HepG2 (cell line): Measurements from ENCODE around the gene AFF4. TPM values are rescaled to one million over a fixed set of nuclear protein-coding genes. Genes with fewer than 3 reads are reported as not detected.
A peak's percentile ranks its signal among the peaks of the same experiment; 100 is the strongest.

Experiments
- ARHGAP35 ChIP-seq: sonication (generic); formaldehyde crosslinking; IDR thresholded peaks from 2 replicates; pipeline ENCODE4 v1.9.0; 2022; ENCODE audit warnings: mild to moderate bottlenecking, inconsistent platforms, moderate library complexity, missing genetic modification reagents, borderline replicate concordance
- BCL3 ChIP-seq: sonication (generic); formaldehyde crosslinking; IDR thresholded peaks from 2 replicates; pipeline ENCODE4 v1.5.1; 2020; ENCODE audit warnings: mild to moderate bottlenecking, missing genetic modification reagents, moderate library complexity
- CEBPB ChIP-seq: IDR thresholded peaks from 2 replicates; pipeline ENCODE4 v1.6.1; 2011; ENCODE audit warnings: low read depth, low read length, improper control_type of control experiment, borderline replicate concordance
- ELF1 ChIP-seq: sonication (generic); formaldehyde crosslinking; IDR thresholded peaks from 2 replicates; pipeline ENCODE4 v1.4.0; 2020; ENCODE audit warnings: missing genetic modification reagents
- HINFP ChIP-seq: sonication (generic); formaldehyde crosslinking; IDR thresholded peaks from 2 replicates; pipeline ENCODE4 v1.4.0; 2020; ENCODE audit warnings: low read depth, mild to moderate bottlenecking, missing genetic modification reagents
- MEIS1 ChIP-seq: sonication (generic); formaldehyde crosslinking; IDR thresholded peaks from 2 replicates; pipeline ENCODE4 v1.9.0; 2021; ENCODE audit warnings: mild to moderate bottlenecking, missing genetic modification reagents, moderate library complexity, borderline replicate concordance
- NAIF1 ChIP-seq: sonication (generic); formaldehyde crosslinking; IDR thresholded peaks from 2 replicates; pipeline ENCODE4 v1.5.0; 2020; ENCODE audit warnings: mild to moderate bottlenecking, missing genetic modification reagents, borderline replicate concordance
- POLR2G ChIP-seq: fragments of 200-400 bp; formaldehyde crosslinking; IDR thresholded peaks from 2 replicates; pipeline ENCODE4 v1.6.1; 2018; ENCODE audit warnings: mild to moderate bottlenecking, low read depth, low read length, moderate library complexity
- SIN3B ChIP-seq: fragments of 150-350 bp; IDR thresholded peaks from 2 replicates; pipeline ENCODE4 v1.6.1; 2014; ENCODE audit warnings: low read length
- SMYD3 ChIP-seq: sonication (generic); formaldehyde crosslinking; IDR thresholded peaks from 2 replicates; pipeline ENCODE4 v1.8.1; 2023; ENCODE audit warnings: mild to moderate bottlenecking, missing genetic modification reagents
- ZGPAT ChIP-seq: IDR thresholded peaks from 2 replicates; pipeline ENCODE4 v1.6.1; 2016; ENCODE audit warnings: mild to moderate bottlenecking
- ZKSCAN8 ChIP-seq: IDR thresholded peaks from 2 replicates; pipeline ENCODE4 v1.6.1; 2016; ENCODE audit warnings: borderline replicate concordance, missing genetic modification reagents, missing compliant biosample characterization
- ZNF12 ChIP-seq: sonication (generic); formaldehyde crosslinking; IDR thresholded peaks from 2 replicates; pipeline ENCODE4 v1.5.0; 2020; ENCODE audit warnings: missing genetic modification reagents
- ZNF24 ChIP-seq: fragments of 450-650 bp; IDR thresholded peaks from 2 replicates; pipeline ENCODE4 v1.6.1; 2017; ENCODE audit warnings: antibody characterized with exemption, mild to moderate bottlenecking
- ZNF296 ChIP-seq: sonication (generic); formaldehyde crosslinking; conservative IDR thresholded peaks from 2 replicates; pipeline ENCODE4 v1.5.0; 2020; ENCODE audit warnings: mild to moderate bottlenecking, missing genetic modification reagents
- ZNF598 ChIP-seq: sonication (generic); formaldehyde crosslinking; IDR thresholded peaks from 2 replicates; pipeline ENCODE4 v1.5.1; 2020; ENCODE audit warnings: mild to moderate bottlenecking, missing genetic modification reagents, borderline replicate concordance
- ZNF790 ChIP-seq: sonication (generic); formaldehyde crosslinking; IDR thresholded peaks from 2 replicates; pipeline ENCODE4 v1.8.0; 2022; ENCODE audit warnings: missing genetic modification reagents, mild to moderate bottlenecking, borderline replicate concordance
- ZSCAN21 ChIP-seq: sonication (generic); formaldehyde crosslinking; IDR thresholded peaks from 2 replicates; pipeline ENCODE4 v1.8.0; 2022; ENCODE audit warnings: mild to moderate bottlenecking, missing genetic modification reagents, moderate library complexity, borderline replicate concordance
- polyA plus RNA-seq, 8 experiments: library from polyadenylated mRNA; depleted of rRNA in 3 of 8; stranded (reverse) in 7 of 8; unstranded in 1 of 8; fragments of >200 nt; fragmentation: Illumina TruSeq in 4 of 8; extraction: Trizol in 4 of 8; gene quantifications; 2 replicates each; pipeline versions ENCODE4 v1.2.1 to v1.2.3, GENCODE V29; 2011 to 2016; ENCODE audit warnings: low read depth in 4 of 8, missing spikeins in 1 of 8, mixed read lengths in 1 of 8; ENCODE audit not compliant: insufficient read depth in 1 of 8
- total RNA-seq, 5 experiments: library from RNA; depleted of rRNA; stranded (reverse); fragments of >200 nt; fragmentation: Illumina TruSeq; extraction: Trizol; gene quantifications; 2 replicates each; pipeline ENCODE4 v1.2.3, GENCODE V29; 2016; ENCODE audit warnings: low read depth in 1 of 5
- TF ChIP-seq, protein P1 (sequence below): IDR thresholded peaks from 2 replicates; pipeline ENCODE4 v1.6.1; 2016
- TF ChIP-seq, protein P2 (sequence below): sonication (generic); formaldehyde crosslinking; IDR thresholded peaks from 2 replicates; pipeline ENCODE4 v1.5.1; 2020; ENCODE audit warnings: missing genetic modification reagents, mild to moderate bottlenecking, borderline replicate concordance

AFF4 gene
- total and polyA plus RNA-seq, 2 of the 13 experiments (the other 11 are each of a cell fraction or from before 2014, with no cell fraction given) = 22.1 to 25.5 TPM

DNA sequence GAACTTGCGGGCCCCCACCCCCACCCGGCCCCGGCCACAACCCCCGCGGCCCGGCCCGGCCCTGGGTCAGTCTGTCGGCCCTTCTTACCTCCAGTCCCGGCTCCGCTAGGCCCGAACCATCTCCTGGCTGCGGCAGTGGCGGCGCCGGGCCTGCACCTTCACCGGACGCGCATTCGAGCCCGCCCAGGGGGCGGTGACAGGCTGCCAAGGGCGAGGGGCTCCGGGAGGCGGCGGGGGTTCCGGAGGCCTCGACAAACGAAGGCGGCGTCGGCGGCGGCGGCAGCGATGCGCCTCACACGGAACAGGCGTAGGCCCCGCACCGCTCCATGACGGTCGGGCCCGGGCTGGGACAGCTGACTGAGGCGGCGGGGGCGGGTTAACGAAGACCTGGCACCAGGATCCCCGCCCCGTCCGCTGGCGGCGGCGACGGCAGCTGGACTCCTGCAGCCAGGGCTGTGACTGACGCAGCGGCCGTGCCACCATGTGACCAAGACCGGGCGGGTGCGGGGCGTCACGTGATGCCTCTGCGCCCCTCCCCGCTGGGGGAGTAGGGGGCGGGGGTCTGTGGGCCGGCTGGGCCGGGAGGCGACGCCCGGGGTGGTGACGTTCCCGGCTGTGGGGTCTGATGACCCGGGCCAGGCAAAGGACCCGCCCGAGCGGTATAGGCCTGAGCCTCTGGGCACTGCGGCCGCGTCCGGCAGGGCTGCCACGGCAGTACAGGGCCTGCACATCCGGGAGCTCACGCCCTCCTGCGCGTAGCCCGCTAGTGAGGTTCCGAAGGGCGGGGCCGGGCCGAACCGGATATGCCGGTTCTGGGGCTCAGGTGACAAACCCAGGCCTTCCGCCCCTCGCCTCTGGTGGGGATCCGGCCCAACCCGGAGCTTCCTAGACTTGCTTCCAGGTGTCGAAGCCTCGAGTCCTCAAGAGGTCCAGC lies at the start of gene AFF4 (continued):
- TF ChIP-seq NAIF1 (CRISPR knock-in tag) = no peak; the same call in 1 of the 2 replicates
- TF ChIP-seq, protein P1, sequence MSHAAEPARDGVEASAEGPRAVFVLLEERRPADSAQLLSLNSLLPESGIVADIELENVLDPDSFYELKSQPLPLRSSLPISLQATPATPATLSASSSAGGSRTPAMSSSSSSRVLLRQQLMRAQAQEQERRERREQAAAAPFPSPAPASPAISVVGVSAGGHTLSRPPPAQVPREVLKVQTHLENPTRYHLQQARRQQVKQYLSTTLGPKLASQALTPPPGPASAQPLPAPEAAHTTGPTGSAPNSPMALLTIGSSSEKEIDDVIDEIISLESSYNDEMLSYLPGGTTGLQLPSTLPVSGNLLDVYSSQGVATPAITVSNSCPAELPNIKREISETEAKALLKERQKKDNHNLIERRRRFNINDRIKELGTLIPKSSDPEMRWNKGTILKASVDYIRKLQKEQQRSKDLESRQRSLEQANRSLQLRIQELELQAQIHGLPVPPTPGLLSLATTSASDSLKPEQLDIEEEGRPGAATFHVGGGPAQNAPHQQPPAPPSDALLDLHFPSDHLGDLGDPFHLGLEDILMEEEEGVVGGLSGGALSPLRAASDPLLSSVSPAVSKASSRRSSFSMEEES = peak; percentile 98
- TF ChIP-seq SMYD3 (CRISPR knock-in tag) = no peak
- peak; percentile 81 for TF ChIP-seq ZKSCAN8 (CRISPR knock-in tag)
- peak; percentile 91; the same call in 1 of the 2 replicates for TF ChIP-seq ZNF790 (CRISPR knock-in tag)
- TF ChIP-seq ZGPAT = peak; percentile 97
- peak; percentile 74; the same call in 1 of the 2 replicates for TF ChIP-seq BCL3 (CRISPR knock-in tag)
- no peak for TF ChIP-seq SIN3B
- TF ChIP-seq ZNF24 = no peak
- 0 out of 2 replicates have a peak, but pooled peaks have one; percentile 56 for TF ChIP-seq HINFP
- no peak for TF ChIP-seq ZNF12 (CRISPR knock-in tag)
- TF ChIP-seq, protein P2, sequence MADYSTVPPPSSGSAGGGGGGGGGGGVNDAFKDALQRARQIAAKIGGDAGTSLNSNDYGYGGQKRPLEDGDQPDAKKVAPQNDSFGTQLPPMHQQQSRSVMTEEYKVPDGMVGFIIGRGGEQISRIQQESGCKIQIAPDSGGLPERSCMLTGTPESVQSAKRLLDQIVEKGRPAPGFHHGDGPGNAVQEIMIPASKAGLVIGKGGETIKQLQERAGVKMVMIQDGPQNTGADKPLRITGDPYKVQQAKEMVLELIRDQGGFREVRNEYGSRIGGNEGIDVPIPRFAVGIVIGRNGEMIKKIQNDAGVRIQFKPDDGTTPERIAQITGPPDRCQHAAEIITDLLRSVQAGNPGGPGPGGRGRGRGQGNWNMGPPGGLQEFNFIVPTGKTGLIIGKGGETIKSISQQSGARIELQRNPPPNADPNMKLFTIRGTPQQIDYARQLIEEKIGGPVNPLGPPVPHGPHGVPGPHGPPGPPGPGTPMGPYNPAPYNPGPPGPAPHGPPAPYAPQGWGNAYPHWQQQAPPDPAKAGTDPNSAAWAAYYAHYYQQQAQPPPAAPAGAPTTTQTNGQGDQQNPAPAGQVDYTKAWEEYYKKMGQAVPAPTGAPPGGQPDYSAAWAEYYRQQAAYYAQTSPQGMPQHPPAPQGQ (CRISPR knock-in tag) = 0 out of 2 replicates have a peak, but pooled peaks have one; percentile 72
- no peak for TF ChIP-seq CEBPB
- 0 out of 2 replicates have a peak, but pooled peaks have one; percentile 43 for TF ChIP-seq ZNF296
- TF ChIP-seq POLR2G = peak; percentile 85
- TF ChIP-seq ARHGAP35 = 0 out of 2 replicates have a peak, but pooled peaks have one; percentile 90
- TF ChIP-seq ZSCAN21 = peak; percentile 88; the same call in 1 of the 2 replicates
- peak; percentile 71 for TF ChIP-seq ELF1 (CRISPR knock-in tag)
- TF ChIP-seq MEIS1 (CRISPR knock-in tag) = peak; percentile 88
- TF ChIP-seq ZNF598 (CRISPR knock-in tag) = peak; percentile 80
